Caki2 (cell line): ENCODE data around the gene POLR2H. TPM values are rescaled to one million over a fixed set of nuclear protein-coding genes. Genes with fewer than 3 reads are reported as not detected.
A peak's percentile ranks its signal among the peaks of the same experiment; 100 is the strongest.

ENCODE experiments used
- DNase-seq: peaks from one replicate; pipeline ENCODE4 v3.0.0-alpha.2; 2015; ENCODE audit warnings: low read depth
- in situ Hi-C: cut with HindIII; loops from 2 replicates; pipeline ENCODE4 v1.10.0; 2016; ENCODE audit warnings: low sequenced_read_pairs, low pct_unique_long_range_greater_than_20kb, mixed read lengths
- total RNA-seq: library from RNA; depleted of rRNA; stranded (reverse); fragments of >200 nt; shearing (Covaris generic); gene quantifications from 2 replicates; pipeline ENCODE4 v1.2.3, GENCODE V29; 2014; ENCODE audit warnings: low replicate concordance; rRNA removed

POLR2H gene
- total RNA-seq, 1 experiment from 2014 or later = 169 TPM

DNA sequence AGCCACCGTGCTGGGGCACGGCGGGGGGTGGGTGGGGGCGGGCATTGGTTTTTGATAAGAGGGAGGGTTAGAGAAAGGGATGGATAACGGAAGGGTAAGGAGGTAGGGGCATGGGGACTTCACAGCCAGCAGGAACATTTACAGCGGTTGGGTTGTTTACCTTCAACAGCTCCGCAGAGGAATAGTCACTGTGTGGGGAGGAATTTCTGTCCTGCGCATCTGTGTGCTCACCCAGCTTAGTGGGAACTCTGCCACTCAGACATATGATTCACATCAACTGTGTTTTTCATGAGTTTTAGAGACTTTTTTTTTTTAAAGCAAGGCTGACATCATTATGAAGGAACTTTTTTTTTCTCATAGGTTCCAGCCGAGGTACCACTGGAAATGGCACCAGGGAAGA is 37.9 kb downstream of the POLR2H start:
- in situ Hi-C loops = no loop called here
- DNase-seq = no peak

- in situ Hi-C loops = no loop called here
- no peak for DNase-seq
These were observed 43.8 kb downstream of the POLR2H start for GRCh38 chr3:184405075-184406030.

DNA sequence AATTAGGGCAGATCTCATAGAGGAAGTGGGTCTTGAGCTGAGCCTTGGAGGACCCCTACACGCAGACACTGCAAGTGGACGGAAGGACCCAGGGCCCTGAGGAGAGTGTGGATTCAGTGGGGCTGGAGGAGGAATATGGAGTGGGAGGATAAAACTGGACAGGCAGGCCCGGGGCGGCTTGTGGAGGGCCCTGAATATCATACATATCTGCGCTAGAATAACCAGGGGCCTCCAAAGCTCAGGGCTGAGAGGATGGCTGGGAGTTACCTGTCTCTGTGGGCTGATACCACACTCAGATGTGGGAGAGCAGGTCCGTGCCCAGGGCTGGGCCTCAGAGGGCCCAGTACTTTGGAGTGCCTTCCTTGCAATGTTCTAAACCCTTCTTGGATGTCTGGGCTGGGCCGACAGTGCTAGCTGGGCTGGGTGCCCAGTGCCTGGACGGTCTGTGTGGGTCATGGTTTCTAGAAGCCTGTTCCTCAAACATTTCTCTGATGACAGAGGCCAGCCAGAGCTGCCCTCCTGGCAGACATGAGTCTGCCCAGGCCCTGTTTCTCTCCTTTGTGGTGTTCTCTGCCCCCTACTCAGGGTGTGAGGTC is 47.9 kb downstream of the POLR2H start:
- in situ Hi-C loops = no loop called here
- no peak for DNase-seq

DNA sequence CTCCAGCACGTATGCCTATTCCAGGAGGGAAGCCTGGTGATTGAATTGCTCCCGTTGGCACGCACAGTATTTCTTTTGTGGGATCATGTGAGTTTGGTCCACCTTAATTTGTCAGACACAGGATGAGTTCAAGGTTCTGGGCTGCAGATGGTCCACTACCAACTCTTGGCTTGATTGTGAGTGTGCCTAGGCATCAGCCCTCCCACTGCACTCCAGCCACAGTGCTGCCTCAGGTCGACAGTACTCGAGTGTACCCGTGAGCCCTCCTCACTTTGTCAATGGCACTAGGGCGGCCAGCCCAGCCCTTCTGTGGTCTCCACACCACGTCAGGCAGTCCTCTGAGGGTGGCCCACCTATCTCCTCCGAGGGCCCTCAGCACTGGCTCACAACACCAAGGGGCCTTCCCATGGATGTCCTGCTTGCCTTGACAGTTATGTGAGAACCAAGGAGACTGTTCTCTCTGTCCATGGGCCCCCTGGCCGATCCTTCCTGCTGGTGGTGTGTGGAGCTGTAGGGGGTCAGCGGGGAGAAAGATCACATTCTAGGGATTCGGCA is 48.5 kb downstream of the POLR2H start:
- no peak for DNase-seq
- in situ Hi-C loops = no loop called here

DNA sequence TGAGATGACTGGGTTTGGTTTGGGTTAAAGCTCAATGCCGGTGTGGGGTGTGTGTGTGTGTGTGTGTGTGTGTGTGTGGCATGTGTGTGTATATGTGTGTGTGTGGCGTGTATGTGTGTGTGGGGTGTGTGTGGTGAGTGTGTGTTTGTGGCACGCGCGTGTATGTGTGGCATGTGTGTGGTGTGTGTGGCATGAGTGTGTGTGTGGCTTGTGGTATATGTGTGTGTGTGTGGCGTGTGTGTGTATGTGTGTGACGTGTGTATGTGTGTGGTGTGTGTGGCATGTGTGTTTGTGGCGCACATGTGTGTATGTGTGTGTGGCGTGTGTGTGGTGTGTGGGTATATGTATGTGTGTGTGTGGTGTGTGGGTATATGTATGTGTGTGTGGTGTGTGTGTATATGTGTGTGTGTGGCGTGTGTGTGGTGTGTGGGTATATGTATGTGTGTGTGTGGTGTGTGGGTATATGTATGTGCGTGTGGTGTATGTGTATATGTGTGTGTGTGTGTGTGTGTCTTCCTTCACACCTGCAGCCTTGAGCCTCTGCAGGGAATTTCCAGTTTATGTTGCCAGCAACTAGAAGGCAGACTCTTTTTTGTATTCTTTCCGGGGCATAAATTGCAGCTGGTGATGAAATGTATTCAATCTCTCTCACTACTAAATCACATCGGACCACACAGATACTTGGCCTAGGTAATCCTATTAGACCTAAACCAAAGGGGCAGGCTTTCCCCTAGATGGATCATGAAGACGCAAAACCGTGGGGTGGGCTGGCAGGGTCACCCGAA is 53.1 kb downstream of the POLR2H start:
- in situ Hi-C loops = no loop called here

DNA sequence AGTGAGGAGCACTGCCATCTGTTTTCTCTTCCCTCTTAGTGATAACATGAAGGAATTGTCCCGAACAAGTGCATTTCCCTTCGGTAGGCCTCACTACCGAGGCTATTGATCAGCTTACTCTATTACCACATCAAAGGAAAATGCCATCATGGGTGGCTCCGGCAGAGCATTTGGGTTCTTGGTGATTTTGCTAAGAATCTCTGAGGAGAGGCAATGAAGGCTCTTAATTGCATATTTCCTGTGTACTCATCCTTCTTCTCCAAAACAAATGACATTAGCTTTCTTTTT is 53.6 kb downstream of the POLR2H start:
- no peak for DNase-seq
- in situ Hi-C loops = no loop called here

More for the DNA sequence above, 53.1 kb downstream of the POLR2H start:
- DNase-seq = no peak

DNA sequence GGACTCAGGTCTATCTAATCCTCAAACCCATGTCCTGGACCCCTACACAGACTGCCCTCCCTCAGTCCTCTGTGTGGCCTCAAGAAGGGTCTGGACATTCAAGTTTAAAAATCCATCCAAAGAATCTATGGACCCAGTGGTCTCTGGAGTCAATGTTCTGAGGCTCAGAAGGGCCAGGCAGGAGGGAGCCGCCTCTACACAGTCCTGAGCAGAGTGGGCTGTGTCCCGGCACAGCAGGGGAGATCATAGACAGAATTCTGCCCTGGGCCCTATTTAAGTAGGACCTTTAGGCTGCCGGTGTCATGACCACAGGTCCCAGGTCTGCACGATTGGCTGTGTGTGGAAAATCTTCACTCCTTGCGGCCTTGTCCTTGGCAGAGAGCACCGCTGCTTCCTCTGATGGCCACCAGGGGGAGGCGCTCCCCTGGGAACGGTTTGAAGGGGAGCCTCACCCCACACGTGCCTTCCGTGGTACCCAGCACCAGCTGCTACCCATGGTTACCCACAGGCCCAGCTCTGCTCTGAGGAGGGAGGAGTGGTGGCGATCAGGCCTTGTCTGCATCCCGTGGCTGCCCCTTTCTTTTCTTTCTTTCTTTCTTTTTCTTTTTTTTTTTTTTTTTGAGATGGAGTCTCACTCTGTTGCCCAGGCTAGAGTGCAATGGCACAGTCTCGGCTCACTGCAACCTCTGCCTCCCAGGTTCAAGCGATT is 56.3 kb downstream of the POLR2H start:
- in situ Hi-C loops = no loop called here
- peak; percentile 42 for DNase-seq

Other genes starting within 250 kb of the POLR2H start
- gene EIF2B5, start 226.4 kb upstream of the POLR2H start, total RNA-seq = 43.1 and 50.5 TPM in 2 replicates
- gene DVL3, start 206.3 kb upstream of the POLR2H start, total RNA-seq = 28.8 and 45.6 TPM in 2 replicates
- 712 and 818 TPM in 2 replicates for gene AP2M1, start 186.9 kb upstream of the POLR2H start, total RNA-seq
- 52.1 and 65.6 TPM in 2 replicates for gene ABCF3, start 175.5 kb upstream of the POLR2H start, total RNA-seq
- 0.57 and 5.7 TPM in 2 replicates for gene VWA5B2, start 132.1 kb upstream of the POLR2H start, total RNA-seq
- gene ALG3, start 112.7 kb upstream of the POLR2H start, total RNA-seq = 33.2 and 41.5 TPM in 2 replicates
- 17.4 and 19.1 TPM in 2 replicates for gene EEF1AKMT4, start 112.0 kb upstream of the POLR2H start, total RNA-seq
- not detected in 2 replicates for gene CAMK2N2, start 100.2 kb upstream of the POLR2H start, total RNA-seq
- not detected in 2 replicates for gene ECE2, start 85.7 kb upstream of the POLR2H start, total RNA-seq
- gene PSMD2, start 62.5 kb upstream of the POLR2H start, total RNA-seq = 533 and 581 TPM in 2 replicates
- 250 and 257 TPM in 2 replicates for gene EIF4G1, start 47.1 kb upstream of the POLR2H start, total RNA-seq
- 33.4 and 39.2 TPM in 2 replicates for gene FAM131A, start 24.1 kb upstream of the POLR2H start, total RNA-seq
- 2.0 and 20.2 TPM in 2 replicates for gene CLCN2, start 105 bp upstream of the POLR2H start, total RNA-seq
- gene THPO, start 16.5 kb downstream of the POLR2H start, total RNA-seq = 0.61 TPM in 1 of 2 replicates, not detected in the other
- 0.84 TPM in 1 of 2 replicates, not detected in the other for gene CHRD, start 18.3 kb downstream of the POLR2H start, total RNA-seq
- gene EPHB3, start 200.1 kb downstream of the POLR2H start, total RNA-seq = 0.20 TPM in 1 of 2 replicates, not detected in the other